ENCODE data around the gene FOXC2. TPM values are rescaled to one million over a fixed set of nuclear protein-coding genes. Genes with fewer than 3 reads are reported as not detected.

Gene FOXC2
- total RNA-seq, 1 donor from 2014 or later, result 1.4 TPM

DNA sequence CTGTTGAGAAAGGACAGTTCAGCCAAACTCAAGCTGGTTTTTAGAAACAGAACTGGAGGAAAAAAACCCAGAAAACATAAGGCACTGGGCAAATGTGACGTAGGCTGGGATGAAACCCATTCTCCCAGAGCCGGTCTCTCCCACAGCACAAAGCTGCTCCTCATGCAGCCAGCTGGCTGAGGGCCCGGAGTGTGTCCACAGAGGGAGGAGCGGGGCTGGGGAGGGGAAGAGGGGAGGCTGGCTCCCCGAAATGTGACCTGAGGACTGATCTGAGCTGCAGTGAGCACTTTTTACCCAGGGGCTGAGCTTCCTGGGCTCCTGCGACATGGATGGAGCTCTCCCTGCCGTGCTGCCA is 35.5 kb upstream of the FOXC2 start:
- intact Hi-C loops (cut with DNase I), result loop anchor here (2.0 kb wide), 1 partner anchor 56 kb away; no protein-coding TSS in a partner anchor
- ATAC-seq (peak; percentile 81), DNase-seq (ENCODE audit: missing footprints) (peak; percentile 89)

DNA sequence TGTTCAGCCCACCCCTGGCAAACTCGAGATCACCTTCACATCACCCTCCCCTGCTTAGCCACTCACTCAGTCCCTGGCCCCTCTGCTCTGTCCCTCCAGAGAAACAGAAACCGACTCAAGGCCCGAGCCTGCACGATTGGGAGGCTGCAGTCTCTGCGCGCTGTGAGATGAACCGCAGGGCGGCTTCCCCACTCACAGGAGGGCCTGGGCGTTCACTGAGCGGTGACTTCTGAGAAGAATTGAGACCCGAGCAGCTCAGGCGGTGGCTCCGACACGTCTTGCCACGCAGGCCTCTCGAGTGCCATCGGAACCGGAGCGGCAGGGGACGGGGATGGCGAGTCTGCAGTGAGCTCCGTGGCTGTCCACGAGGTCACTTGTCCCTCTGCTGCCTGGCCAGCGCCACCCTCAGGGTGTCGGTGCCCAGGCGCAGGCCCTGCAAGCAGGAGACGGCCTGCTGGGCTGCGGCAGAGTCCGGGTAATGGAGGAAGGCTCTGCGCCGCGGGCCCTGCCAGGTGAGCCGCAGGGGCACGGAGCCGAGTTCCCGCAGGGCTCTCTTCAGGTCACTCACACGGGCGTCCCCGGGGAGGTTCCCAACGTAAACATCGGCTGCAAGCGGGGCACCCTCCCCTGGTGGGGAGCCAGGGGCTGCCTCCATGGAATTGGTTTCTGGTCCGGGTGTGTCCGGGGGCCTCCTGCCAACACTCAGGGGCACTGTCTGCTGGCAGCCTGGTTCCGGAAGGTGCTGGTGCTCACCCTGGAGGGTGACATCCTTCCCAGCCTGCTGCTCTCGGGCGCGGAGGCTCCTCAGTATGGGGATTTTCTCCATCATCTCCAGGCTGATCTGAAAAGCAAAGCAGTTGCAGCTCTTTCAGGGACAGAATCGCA is 34.7 kb upstream of the FOXC2 start:
- ATAC-seq (no peak), DNase-seq (ENCODE audit: missing footprints) (no peak)
- intact Hi-C loops (cut with DNase I), result loop anchor here (2.0 kb wide), 1 partner anchor 55 kb away; no protein-coding TSS in a partner anchor

DNA sequence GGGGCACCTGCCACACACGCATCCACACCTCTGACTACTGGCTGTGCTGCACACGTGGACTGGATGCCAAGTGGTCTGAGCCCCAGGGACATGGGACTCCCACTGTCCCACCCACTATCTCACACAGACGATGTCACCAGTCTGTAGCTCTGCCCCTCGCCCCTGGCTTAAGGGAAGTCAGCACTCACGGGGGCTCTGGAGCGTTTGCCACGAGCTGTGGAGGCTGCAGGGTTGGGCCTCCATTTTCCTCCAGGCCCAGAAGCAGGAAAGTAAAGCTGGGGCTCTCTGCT is 34.2 kb upstream of the FOXC2 start:
- DNase-seq (ENCODE audit: missing footprints) (no peak), ATAC-seq (no peak)
- intact Hi-C loops (cut with DNase I), result no loop called here

DNA sequence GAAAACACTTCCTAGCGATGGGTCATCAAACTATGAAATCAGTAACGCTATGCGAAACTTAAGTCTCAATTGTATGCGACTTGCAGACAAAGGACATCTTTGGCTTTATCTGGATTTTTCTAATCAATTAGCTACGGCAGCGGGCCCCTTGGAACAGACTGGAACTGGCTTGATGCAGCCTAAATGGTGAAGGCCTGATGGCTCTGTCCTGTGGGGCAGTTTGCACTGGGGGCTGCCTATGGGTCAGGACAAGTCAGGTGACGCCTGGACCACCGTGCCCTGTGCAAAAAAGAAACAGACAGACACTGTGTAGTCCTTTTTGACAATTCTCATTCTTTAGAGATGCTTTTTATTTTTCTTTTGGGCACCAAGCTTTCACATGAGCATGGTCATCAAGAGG is 33.6 kb upstream of the FOXC2 start:
- DNase-seq (ENCODE audit: missing footprints), result no peak
- ATAC-seq, result no peak
- intact Hi-C loops (cut with DNase I), result no loop called here

DNA sequence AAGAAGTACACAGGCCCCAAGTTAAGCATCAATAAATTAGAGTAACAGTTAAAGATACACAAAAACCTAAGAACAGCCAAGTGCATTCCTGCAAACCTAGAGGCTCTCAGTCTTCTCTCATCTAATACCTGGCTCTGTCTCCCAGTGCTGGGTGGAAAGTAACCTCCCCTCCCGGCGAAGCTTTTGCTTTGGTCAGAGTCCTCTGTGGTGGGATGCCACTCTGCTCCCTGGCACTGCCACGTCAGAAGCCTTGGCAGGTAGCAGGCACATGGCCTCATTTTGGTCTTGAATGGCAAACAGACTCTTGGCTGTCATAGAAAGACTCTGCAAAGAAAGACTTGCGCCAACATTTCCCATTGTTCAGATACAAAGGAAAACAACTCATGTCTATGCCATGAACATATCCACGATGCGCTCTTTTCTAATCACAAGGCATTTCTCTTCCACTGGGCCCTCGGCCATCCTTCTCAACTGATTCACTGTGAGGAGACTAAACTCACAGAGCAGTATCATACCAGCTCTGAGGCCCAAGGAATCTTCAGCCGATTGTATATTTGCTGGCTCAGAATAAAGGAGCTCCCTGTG is 32.8 kb upstream of the FOXC2 start:
- intact Hi-C loops (cut with DNase I), result no loop called here
- ATAC-seq (no peak), DNase-seq (ENCODE audit: missing footprints) (no peak)

DNA sequence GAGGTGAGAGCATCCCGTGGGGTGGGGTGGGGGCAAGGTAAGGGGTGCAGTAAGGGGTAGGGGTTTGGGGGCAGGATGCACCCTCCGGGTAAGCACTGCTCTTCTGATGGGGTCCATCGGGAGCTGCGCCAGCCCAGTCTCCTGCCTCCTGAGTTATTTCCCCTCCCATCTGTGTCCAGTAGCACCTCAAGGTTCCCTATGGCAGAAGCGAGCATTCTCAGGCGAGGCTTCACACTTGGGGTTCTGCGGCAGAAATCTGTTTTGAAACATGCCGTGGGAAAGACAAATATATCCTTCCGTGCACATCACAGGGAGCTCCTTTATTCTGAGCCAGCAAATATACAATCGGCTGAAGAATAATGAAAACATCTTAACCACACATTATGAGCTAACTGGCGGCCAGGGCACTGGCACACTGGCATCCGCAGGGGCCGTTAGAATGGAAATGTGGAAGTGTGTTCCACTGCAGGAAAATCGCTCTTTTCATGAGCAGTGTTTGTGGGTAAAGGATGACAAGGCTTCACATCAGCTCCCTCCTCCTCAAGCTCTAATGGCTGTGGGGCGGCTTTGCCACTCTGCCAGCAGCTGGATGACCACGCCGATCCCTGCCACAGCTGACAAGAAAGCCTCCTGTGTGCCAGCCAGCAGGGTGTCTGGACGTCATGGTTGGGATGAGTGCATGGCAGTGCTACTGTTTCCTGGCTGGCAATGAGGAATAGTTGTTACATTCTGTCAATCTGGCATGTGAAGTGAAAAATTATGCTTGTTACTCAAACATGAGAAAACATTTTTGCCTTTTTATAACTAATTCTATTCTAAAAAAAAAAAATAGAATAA is 31.6 kb upstream of the FOXC2 start:
- intact Hi-C loops (cut with DNase I), result no loop called here
- no peak for ATAC-seq

DNA sequence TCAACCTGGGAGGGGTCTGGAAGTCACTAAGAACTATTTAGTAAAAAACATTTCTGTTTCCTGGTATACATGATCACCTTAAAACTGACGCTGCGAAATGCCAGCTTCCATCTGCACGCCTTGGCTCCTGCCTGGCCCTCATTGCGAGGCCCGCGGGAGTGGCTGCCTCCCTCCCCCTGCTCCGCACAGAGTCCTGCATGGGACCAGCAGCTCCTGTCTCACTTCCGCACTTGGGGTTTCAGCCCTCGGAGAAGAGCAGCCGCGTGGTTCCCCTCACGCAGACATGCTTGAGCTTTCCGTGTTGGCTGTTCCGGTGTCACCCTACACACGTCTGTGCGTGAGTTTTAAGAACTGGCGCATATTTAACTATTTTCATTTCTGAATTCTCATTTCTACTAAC is 30.0 kb upstream of the FOXC2 start:
- intact Hi-C loops (cut with DNase I), result no loop called here
- ATAC-seq, result no peak
- DNase-seq (ENCODE audit: missing footprints), result no peak

More for the DNA sequence above, 31.6 kb upstream of the FOXC2 start:
- DNase-seq (ENCODE audit: missing footprints), result no peak

DNA sequence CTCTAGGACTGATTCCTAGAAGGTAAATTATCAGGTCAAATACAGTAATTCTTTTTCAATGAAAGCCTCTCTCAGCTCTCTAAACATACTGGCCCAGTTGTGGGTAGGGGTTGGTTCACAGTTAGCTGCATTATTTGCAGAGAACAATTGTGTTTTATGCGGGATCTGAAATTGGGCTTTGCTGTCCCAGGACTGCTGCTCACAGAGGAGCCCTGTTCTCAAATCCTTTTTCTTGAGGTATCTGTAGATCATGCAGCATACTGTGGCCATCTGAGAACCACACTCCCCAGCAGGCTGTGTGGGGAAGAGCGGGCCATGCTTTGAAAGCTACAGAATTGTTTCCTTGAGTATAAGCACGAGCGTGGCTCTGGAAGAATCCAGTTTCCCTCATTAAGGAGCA is 29.1 kb upstream of the FOXC2 start:
- intact Hi-C loops (cut with DNase I), result no loop called here
- no peak for DNase-seq (ENCODE audit: missing footprints)
- no peak for ATAC-seq

DNA sequence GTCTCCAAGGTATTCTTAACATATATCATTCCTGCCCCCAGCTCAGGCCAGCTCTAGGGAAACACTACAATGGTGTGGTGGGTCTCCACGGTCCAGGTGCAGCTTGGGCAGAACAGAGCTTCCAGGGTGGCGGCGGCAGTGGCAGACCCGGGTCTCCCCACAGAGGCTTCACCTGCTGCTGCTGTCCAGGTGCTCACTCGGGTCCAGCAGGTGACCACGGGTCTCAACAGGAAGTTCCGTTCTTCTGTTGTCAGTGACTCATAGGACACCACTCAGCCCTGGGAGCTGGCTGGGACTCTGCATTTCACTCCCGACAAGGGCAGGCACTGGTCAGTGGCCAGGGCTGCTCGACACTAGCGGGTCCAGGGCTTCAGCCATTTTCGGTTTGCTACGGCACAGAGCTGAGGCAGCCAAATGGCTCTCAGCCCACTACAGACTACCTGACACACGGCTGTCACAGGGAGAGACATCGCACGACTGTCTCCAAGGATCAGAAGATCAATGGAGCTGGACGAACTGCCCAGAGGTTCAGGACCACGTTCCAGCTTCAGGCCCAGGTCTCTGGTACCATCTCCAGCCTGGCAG is 28.3 kb upstream of the FOXC2 start:
- DNase-seq (ENCODE audit: missing footprints) (no peak), ATAC-seq (no peak)
- intact Hi-C loops (cut with DNase I), result no loop called here

DNA sequence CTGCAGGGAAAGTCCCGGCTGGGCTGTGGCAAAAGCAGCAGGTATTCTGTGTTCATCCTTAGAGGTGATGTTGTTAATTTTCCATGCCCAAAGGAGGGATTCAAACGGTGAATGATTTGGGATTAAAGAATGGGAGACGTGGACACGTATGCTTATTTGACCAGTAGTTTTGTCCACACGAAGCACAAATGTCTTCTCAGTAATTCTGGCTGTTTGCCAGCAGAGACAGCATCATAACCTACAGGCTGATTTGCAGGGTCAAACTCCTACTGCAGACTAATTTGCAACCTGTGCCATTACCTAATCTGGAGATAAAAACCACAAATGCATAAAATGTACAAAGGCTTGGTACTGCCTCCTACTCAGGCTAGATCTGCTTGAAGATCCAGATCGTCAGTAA is 25.7 kb upstream of the FOXC2 start:
- ATAC-seq, result no peak
- DNase-seq (ENCODE audit: missing footprints), result no peak
- intact Hi-C loops (cut with DNase I), result no loop called here

DNA sequence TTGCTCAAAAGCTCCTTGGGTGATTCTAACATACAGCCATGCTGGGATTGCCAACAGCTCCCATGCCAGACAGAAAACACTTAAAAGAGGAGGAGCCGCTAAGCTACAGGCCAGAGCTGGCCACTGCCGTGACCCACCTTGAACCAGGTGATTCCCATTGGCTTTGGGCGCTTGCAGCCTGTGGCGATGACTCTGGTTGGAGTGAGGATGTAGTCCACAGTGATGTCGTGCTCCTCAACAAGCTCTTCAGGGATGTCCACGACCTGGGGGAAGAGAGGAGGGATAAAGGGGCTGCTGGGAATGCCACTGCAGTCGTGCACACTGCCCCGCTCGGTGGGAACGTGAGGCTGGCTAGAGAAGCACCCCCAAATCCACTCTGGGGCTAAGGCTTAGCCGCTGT is 25.1 kb upstream of the FOXC2 start:
- DNase-seq (ENCODE audit: missing footprints) (no peak), ATAC-seq (no peak)
- intact Hi-C loops (cut with DNase I), result no loop called here

DNA sequence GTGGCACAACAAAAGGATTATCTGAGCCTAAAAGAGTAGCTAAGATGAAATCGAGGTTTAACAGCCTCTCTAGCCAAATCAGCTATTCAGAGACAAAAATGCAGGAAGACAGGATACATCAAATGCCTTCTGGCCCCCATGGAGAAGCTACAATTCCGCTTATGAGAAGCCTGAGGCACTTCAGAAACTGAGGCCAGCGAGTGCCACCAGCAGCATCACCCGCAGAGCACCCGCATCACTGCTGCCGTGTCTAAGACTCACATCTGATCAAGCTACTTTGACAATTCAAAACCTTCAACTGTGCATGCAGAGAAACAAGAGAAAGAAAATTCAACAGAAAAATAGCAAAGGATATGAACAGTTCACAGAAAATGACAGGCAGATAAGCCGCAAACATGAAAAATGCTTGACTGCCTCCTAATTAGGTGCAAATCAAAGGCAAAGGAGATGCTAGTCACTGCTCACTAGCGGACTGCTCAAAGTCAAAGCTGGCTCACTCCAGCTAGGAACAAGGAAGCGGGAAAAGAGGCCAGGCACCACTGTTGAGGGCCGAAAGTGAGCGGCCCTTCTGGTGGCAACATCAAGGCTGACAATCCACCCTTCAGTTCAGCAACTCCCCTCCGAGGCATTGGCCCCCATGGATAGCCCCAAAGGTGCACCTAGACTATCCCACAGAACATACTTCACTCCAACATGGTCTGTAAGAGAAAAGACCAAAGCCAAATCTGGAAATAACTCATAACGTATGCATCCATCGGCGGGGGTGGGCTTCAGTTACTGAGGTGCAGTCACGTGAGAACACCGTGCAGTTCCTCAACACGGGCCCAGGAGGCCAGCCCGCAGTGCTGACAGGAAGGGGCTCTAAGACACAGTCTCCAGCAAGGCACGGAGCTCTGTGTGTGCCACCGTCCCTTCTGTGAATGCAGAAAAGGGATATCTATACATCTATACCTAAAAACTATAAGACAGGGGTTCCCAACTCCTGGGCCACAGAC is 23.6 kb upstream of the FOXC2 start:
- no peak for DNase-seq (ENCODE audit: missing footprints)

DNA sequence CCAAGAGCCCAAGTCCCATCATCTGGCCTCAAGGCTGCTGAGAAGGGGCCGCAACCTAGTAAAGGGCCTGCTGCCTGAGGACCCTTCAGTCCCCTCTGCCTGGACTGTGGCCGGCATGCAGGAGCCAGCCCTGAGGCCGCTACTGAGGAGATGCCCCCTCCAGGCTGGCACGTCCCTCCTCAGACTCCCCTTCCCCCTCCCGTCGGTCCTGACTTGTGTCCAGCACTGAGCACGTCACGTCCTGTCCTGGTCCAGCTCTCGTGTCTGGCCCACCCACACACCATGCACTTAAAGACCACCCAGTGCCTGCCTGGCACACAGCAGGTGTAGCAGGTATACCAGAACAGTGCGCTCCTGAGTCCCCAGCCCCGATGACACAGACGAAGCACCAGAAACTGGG is 21.1 kb upstream of the FOXC2 start:
- DNase-seq (ENCODE audit: missing footprints) (no peak), ATAC-seq (no peak)
- intact Hi-C loops (cut with DNase I), result no loop called here

More for the DNA sequence above, 23.6 kb upstream of the FOXC2 start:
- no peak for ATAC-seq
- intact Hi-C loops (cut with DNase I), result no loop called here

DNA sequence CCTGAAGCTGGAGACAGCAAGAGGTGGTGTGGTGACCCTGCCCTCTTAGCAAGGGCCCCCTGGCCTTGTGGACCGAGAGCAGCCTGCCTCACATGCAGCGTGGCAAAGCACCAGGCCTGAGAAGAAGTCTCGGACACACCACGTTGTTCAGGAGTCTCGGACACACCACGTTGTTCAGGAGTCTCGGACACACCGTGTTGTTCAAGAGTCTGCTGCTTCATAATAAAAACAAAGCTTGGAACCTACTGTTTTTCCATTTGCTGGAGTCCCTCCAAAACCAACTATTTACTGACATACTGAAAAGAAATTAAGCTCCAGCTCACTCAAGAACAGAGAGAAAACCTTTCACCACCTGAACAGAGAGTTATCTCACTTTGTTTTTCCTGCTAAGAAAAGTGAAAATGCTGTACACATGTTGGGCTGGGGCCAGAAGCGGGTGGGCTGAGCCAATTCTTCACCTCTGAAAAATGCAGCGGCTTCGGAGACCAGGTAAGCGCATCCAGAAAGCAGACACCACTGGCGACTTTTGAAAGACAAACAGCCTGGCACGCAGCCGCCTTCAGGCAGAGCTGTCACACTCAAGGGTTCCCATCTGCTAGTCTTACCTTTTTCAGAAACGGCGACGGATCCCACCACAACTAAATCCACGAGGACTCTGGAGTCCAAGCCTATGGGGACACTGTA is 20.5 kb upstream of the FOXC2 start:
- ATAC-seq (no peak), DNase-seq (ENCODE audit: missing footprints) (no peak)
- intact Hi-C loops (cut with DNase I), result no loop called here

DNA sequence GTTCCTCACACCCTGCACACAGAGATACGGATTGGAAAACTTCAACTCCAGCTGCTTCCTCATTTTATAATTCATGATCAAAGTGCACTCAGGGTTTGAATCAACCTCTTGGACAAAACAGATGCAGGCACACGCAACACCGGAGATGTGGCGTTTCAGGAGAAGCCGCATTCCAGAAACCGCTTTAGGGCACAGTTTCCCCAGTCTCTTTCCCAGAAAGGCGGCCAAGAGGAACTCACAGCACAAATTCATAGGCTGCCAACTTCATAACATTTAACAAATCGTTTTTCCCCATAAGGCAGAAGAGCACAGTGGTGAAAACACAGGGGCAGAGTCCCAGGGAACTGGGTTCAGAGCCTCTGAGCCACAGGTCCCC is 20.0 kb upstream of the FOXC2 start:
- ATAC-seq (no peak), DNase-seq (ENCODE audit: missing footprints) (no peak)
- intact Hi-C loops (cut with DNase I), result no loop called here

DNA sequence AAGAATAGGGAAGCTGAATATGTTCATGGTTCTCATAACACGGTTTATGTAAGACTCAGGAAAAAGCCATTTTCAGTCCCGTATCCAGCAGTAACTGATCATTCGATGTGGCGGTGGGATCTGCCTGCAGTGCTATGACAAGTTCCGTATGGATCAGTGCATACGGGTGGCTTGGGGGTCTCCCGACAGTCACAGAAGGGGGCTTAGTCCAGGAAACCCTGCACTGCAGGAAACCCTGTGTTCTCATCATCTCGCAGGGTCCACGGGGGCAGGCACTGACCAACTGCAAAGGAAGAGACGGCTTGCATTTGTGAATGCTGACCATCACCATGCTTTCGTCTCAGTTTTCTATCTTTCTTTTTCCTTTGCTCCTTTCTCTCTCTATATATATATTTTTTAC is 19.3 kb upstream of the FOXC2 start:
- no peak for DNase-seq (ENCODE audit: missing footprints)
- no peak for ATAC-seq
- intact Hi-C loops (cut with DNase I), result no loop called here

DNA sequence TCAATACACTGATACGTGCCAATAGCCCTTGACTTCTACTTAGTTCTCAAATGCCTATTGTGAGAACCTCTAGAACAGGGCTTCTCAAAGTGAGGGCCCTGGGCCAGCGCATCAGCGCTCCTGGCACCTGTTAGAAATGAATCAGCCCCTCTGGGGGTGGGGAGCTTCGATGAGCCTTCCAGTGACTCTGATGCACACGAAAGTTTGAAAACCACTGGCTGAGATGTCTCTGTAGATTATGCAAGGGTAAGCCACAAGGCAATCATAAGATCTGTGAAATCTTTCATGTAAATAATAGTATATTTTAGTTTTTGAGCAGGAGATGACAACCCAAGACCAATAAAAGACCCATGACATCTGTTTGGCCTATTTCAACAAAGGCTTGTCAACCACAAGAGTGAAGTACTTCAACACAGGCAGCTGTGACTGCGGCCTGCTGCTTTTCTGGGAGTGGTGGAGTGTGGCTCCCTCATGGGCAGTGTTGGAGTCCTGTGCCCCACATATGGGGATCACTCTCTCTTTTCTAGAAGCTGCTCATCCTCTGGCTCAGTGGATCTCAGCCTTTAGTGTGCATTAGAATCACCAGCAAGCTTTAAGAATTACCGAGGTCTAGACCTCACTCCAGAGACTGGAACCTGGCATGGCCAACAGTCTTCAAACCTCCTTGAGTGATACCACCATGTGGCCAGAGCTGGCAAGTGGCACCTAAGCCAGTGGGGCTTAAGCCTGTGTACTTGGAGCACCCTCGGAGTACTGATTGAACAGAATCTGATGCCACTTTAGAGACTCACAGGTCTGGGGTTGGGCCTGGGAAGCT is 17.3 kb upstream of the FOXC2 start:
- DNase-seq (ENCODE audit: missing footprints) (no peak), ATAC-seq (no peak)
- intact Hi-C loops (cut with DNase I), result no loop called here
